Calu3 (cell line): ENCODE data around the gene RAPGEF5. TPM values are rescaled to one million over a fixed set of nuclear protein-coding genes. Genes with fewer than 3 reads are reported as not detected.

Experiments
- BruUV-seq: library from RNA; stranded (reverse); fragments of 400-500 nt; replicated peaks from 2 replicates; lab custom pipeline; 2021; lab: Mats Ljungman, UMichigan
- CTCF ChIA-PET: fragments of 300-600 bp; sonication (Branson Sonifier 250); formaldehyde crosslinking; loops from one replicate; lab custom pipeline; 2022; ENCODE audit warnings: antibody characterized with exemption; lab: Charles Lee
- DNase-seq: peaks from one replicate; pipeline ENCODE4 v3.0.0; 2022
- H3K27ac Mint-ChIP-seq: one replicate; pipeline ENCODE4 v1.8.0; 2022; ENCODE audit warnings: mixed read lengths; ENCODE audit not compliant: unreplicated experiment
- H3K27me3 Mint-ChIP-seq: one replicate; pipeline ENCODE4 v1.8.0; 2022; ENCODE audit warnings: mixed read lengths; ENCODE audit not compliant: unreplicated experiment
- H3K36me3 Mint-ChIP-seq: one replicate; pipeline ENCODE4 v1.8.0; 2022; ENCODE audit warnings: mild to moderate bottlenecking, moderate library complexity, mixed read lengths; ENCODE audit not compliant: insufficient read depth, unreplicated experiment
- H3K4me1 Mint-ChIP-seq: one replicate; pipeline ENCODE4 v1.8.0; 2022; ENCODE audit warnings: mild to moderate bottlenecking, low read depth, mixed read lengths; ENCODE audit not compliant: unreplicated experiment
- H3K4me3 Mint-ChIP-seq: one replicate; pipeline ENCODE4 v1.8.0; 2022; ENCODE audit warnings: mild to moderate bottlenecking, low read depth, moderate library complexity, mixed read lengths; ENCODE audit not compliant: unreplicated experiment
- H3K9me3 Mint-ChIP-seq: one replicate; pipeline ENCODE4 v1.8.0; 2022; ENCODE audit warnings: low read depth, mixed read lengths; ENCODE audit not compliant: unreplicated experiment
- intact Hi-C: fragments of 100-400 bp; cut with micrococcal nuclease; formaldehyde crosslinking; loops from one replicate; pipeline ENCODE4 v1.10.0; 2022; ENCODE audit not compliant: unreplicated experiment
- total RNA-seq: library from RNA; stranded (reverse); gene quantifications from 2 replicates; pipeline ENCODE4 v1.2.3, GENCODE V29; 2022
- TF ChIP-seq, protein P1 (sequence below): fragments of 200-600 bp; IDR thresholded peaks from one replicate; pipeline ENCODE4 v1.8.0; 2022; ENCODE audit warnings: antibody characterized with exemption; ENCODE audit not compliant: unreplicated experiment

RAPGEF5 gene
- total RNA-seq, 1 experiment from 2014 or later, result 108 TPM

DNA sequence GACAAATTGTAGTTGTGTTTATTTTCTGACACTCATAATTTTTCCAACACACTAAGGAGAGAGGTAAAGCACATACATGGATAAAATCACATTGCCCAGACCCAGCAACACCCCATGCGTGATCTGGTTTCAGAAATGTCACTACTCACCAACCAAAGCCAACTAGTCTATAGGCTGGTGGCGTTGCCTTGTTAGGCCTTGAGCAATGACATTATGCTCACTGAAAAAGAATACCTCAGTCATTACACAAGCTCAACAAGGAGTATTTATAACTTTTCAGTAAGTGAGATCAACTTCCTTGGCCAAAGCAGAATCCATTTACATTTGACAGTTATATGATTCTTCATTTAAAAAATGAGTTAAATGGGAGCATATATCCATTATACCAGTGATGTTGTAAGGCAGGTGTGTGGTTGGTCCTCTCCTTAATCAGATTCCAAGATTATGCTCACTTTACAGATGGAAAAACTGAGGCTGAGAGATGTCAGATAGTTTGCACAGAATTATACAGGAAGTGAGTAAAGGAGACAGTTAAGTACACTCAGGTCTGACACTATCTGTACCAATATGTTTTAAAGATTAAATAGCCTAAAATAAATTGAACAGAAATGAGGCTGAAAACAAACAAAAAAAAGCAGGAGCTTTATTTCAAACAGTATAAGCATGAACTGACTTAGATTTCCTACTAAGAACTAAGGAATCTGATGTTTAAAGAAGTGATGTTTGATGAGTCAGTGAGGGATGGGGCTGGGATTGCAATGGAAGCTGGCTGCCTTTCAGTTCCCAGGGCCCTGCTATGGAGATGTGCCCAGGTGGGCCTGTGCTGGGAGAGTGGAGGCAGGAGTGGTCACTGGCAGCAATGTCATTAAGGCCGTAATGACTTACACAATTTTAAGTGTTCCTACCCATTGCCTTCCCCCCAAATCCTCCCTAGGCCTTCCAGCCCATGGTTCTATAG lies 118.3 kb downstream of the RAPGEF5 start:
- intact Hi-C loops, result no loop called here

DNA sequence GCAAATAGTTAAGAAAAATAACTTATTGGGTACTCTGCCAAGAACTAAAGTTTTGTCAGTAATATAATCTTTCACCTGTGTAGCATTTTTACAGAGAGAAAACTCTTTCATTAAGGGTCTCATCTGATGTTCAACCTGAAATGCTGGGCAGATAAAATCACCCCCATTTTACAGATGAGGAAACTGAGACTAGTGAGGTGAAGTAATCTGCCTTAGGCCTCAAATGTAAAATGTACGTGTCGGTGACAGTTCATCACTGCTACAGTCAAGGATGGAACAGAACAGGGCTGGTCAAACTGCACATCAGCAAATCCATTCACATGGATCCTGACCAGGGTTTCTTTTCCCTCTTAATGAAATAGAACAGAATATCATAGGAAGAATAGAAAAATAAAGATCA lies 121.8 kb downstream of the RAPGEF5 start:
- Mint-ChIP-seq H3K27ac (no peak overlapping the region), H3K4me3 (no peak overlapping the region), H3K9me3 (no peaks in the 10 kb centered on the region), H3K27me3 (no peaks in the 10 kb centered on the region), H3K36me3 (peaks cover 6% of the 10 kb centered on the region), H3K4me1 (peaks cover 17% of the 10 kb centered on the region)
- CTCF ChIA-PET, result no interaction called here
- TF ChIP-seq, protein P1, sequence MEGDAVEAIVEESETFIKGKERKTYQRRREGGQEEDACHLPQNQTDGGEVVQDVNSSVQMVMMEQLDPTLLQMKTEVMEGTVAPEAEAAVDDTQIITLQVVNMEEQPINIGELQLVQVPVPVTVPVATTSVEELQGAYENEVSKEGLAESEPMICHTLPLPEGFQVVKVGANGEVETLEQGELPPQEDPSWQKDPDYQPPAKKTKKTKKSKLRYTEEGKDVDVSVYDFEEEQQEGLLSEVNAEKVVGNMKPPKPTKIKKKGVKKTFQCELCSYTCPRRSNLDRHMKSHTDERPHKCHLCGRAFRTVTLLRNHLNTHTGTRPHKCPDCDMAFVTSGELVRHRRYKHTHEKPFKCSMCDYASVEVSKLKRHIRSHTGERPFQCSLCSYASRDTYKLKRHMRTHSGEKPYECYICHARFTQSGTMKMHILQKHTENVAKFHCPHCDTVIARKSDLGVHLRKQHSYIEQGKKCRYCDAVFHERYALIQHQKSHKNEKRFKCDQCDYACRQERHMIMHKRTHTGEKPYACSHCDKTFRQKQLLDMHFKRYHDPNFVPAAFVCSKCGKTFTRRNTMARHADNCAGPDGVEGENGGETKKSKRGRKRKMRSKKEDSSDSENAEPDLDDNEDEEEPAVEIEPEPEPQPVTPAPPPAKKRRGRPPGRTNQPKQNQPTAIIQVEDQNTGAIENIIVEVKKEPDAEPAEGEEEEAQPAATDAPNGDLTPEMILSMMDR, result no peak
- intact Hi-C loops, result no loop called here
- no peak for DNase-seq
- BruUV-seq, result no TSS peak

More for the DNA sequence above, 118.3 kb downstream of the RAPGEF5 start:
- no peak overlapping the region for H3K4me3 Mint-ChIP-seq
- H3K27me3 Mint-ChIP-seq, result no peaks in the 10 kb centered on the region
- DNase-seq, result no peak
- H3K27ac Mint-ChIP-seq, result no peak overlapping the region
- TF ChIP-seq, protein P1, result no peak
- H3K36me3 Mint-ChIP-seq, result peaks cover 20% of the 10 kb centered on the region
- CTCF ChIA-PET, result interaction anchor here (1.0 kb wide), 1 partner anchor 59 kb away, joined by 5 read pairs; no protein-coding TSS in a partner anchor
- peaks cover 14% of the 10 kb centered on the region for H3K4me1 Mint-ChIP-seq
- no TSS peak for BruUV-seq
- no peaks in the 10 kb centered on the region for H3K9me3 Mint-ChIP-seq

GRCh38 chr7:22234227-22234626 lies 122.7 kb downstream of the RAPGEF5 start:
- H3K4me1 Mint-ChIP-seq, result peaks cover 17% of the 10 kb centered on the region
- TF ChIP-seq, protein P1, result no peak
- H3K27me3 Mint-ChIP-seq, result no peaks in the 10 kb centered on the region
- no peak overlapping the region for H3K27ac Mint-ChIP-seq
- CTCF ChIA-PET, result no interaction called here
- no peak overlapping the region for H3K4me3 Mint-ChIP-seq
- H3K9me3 Mint-ChIP-seq, result no peaks in the 10 kb centered on the region
- peaks cover 6% of the 10 kb centered on the region for H3K36me3 Mint-ChIP-seq
- no TSS peak for BruUV-seq
- DNase-seq, result no peak
- intact Hi-C loops, result no loop called here

DNA sequence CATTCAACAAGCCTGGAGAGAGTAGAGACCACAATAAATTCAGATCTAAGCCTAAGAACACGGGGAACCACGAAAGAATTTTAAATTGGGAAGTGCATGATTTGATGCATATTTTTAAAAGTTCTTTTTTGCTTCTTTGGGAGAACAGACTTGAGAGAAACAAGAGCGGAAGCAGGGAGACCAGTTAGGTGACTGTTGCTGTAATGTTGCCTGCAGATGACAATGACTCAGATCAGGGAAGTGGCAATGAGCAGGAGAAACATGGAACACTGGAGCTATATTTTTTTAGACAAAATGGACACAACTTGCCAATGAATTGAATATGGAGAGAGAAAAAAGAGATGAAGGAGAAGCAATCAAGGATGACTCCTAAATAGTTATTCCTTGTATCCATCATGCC lies 125.1 kb downstream of the RAPGEF5 start:
- intact Hi-C loops, result no loop called here
- H3K9me3 Mint-ChIP-seq, result no peaks in the 10 kb centered on the region
- CTCF ChIA-PET, result interaction anchor here (0.6 to 1.2 kb wide), 3 partner anchors 9 to 104 kb away, joined by 3 to 8 read pairs (median 4); no protein-coding TSS in a partner anchor
- H3K4me3 Mint-ChIP-seq, result no peak overlapping the region
- peak; percentile 32 for DNase-seq
- H3K4me1 Mint-ChIP-seq, result peaks cover 17% of the 10 kb centered on the region
- H3K36me3 Mint-ChIP-seq, result peaks cover 2% of the 10 kb centered on the region
- TF ChIP-seq, protein P1, result no peak
- H3K27ac Mint-ChIP-seq, result peak overlapping the region; percentile 5
- no peaks in the 10 kb centered on the region for H3K27me3 Mint-ChIP-seq
- BruUV-seq, result no TSS peak
